Liver (tissue), 9 donors: Measurements from ENCODE around the gene LRRC7. TPM values are rescaled to one million over a fixed set of nuclear protein-coding genes. Genes with fewer than 3 reads are reported as not detected.

ENCODE experiments used
- DNase-seq: peaks from one replicate; pipeline ENCODE4 v3.0.0-alpha.2; 2017; ENCODE audit warnings: low spot score
- H3K27ac ChIP-seq, 2 donors: one replicate each; pipeline ENCODE4 v1.7.0; 2013; ENCODE audit warnings: inconsistent platforms in 2 of 2, low read length in 2 of 2, control low read depth in 1 of 2, low read depth in 1 of 2, mild to moderate bottlenecking in 1 of 2
- H3K27me3 ChIP-seq, 4 donors: one replicate each; pipeline versions ENCODE4 v1.6.1 to v1.7.0; 2013; ENCODE audit warnings: low read length in 3 of 4, inconsistent platforms in 1 of 4, mild to moderate bottlenecking in 1 of 4, moderate library complexity in 1 of 4; ENCODE audit not compliant: control insufficient read depth in 4 of 4, insufficient read depth in 4 of 4
- H3K36me3 ChIP-seq, 4 donors: one replicate each; pipeline versions ENCODE4 v1.6.1 to v1.7.0; 2013; ENCODE audit warnings: low read length in 3 of 4, mild to moderate bottlenecking in 3 of 4, low read depth in 1 of 4, moderate library complexity in 1 of 4; ENCODE audit not compliant: control insufficient read depth in 4 of 4, insufficient read depth in 3 of 4
- H3K4me1 ChIP-seq, 4 donors: one replicate each; pipeline versions ENCODE4 v1.6.1 to v1.7.0; 2013; ENCODE audit warnings: low read length in 3 of 4, mild to moderate bottlenecking in 3 of 4, moderate library complexity in 1 of 4; ENCODE audit not compliant: control insufficient read depth in 4 of 4, insufficient read depth in 4 of 4
- H3K4me3 ChIP-seq, 3 donors: one replicate each; pipeline versions ENCODE4 v1.6.1 to v1.7.0; 2013; ENCODE audit warnings: low read length in 3 of 3, control low read depth in 1 of 3, low read depth in 1 of 3, mild to moderate bottlenecking in 1 of 3
- H3K9ac ChIP-seq, 2 donors: one replicate each; pipeline ENCODE4 v1.7.0; 2013; ENCODE audit warnings: low read length in 2 of 2, mild to moderate bottlenecking in 2 of 2, moderate library complexity in 2 of 2, control low read depth in 1 of 2, low read depth in 1 of 2
- H3K9me3 ChIP-seq, 4 donors: one replicate each; pipeline versions ENCODE4 v1.6.1 to v1.7.0; 2013; ENCODE audit warnings: low read length in 3 of 4; ENCODE audit not compliant: control insufficient read depth in 4 of 4
- ATF3 ChIP-seq: IDR thresholded peaks from 2 replicates; pipeline ENCODE4 v1.6.1; 2016; ENCODE audit warnings: antibody characterized with exemption
- CTCF ChIP-seq: fragments of 150-350 bp; IDR thresholded peaks from 2 replicates; pipeline ENCODE4 v1.5.1; 2017; ENCODE audit warnings: improper control_type of control experiment, low read depth, low read length; ENCODE audit not compliant: missing input control
- EGR1 ChIP-seq, 2 donors: IDR thresholded peaks; 2 replicates each; pipeline ENCODE4 v1.6.1; 2016 to 2018; ENCODE audit warnings: antibody characterized with exemption in 2 of 2, low read depth in 2 of 2
- FOXA1 ChIP-seq: IDR thresholded peaks from 2 replicates; pipeline ENCODE4 v1.6.1; 2016; ENCODE audit warnings: antibody characterized with exemption
- FOXA2 ChIP-seq: IDR thresholded peaks from 2 replicates; pipeline ENCODE4 v1.6.1; 2016; ENCODE audit warnings: antibody characterized with exemption
- GABPA ChIP-seq, 2 donors: IDR thresholded peaks in 1 of 2; conservative IDR thresholded peaks in 1 of 2; 2 replicates each; pipeline ENCODE4 v1.6.1; 2016; ENCODE audit warnings: antibody characterized with exemption in 2 of 2, mild to moderate bottlenecking in 1 of 2, moderate library complexity in 1 of 2
- HNF4A ChIP-seq, 2 donors: conservative IDR thresholded peaks; 2 replicates each; pipeline ENCODE4 v1.6.1; 2016; ENCODE audit warnings: antibody characterized with exemption in 2 of 2, mild to moderate bottlenecking in 2 of 2
- HNF4G ChIP-seq: IDR thresholded peaks from 2 replicates; pipeline ENCODE4 v1.6.1; 2016; ENCODE audit warnings: antibody characterized with exemption
- JUND ChIP-seq, 2 donors: IDR thresholded peaks; 2 replicates each; pipeline ENCODE4 v1.6.1; 2016; ENCODE audit warnings: antibody characterized with exemption in 2 of 2
- NR2F2 ChIP-seq: IDR thresholded peaks from 2 replicates; pipeline ENCODE4 v1.6.1; 2016; ENCODE audit warnings: antibody characterized with exemption
- RAD21 ChIP-seq, 2 donors: IDR thresholded peaks; 2 replicates each; pipeline ENCODE4 v1.6.1; 2016; ENCODE audit warnings: antibody characterized with exemption in 2 of 2, mild to moderate bottlenecking in 2 of 2
- REST ChIP-seq: IDR thresholded peaks from 2 replicates; pipeline ENCODE4 v1.6.1; 2016; ENCODE audit warnings: antibody characterized with exemption, mild to moderate bottlenecking
- SP1 ChIP-seq: IDR thresholded peaks from 2 replicates; pipeline ENCODE4 v1.6.1; 2018; ENCODE audit warnings: antibody characterized with exemption, mild to moderate bottlenecking
- TAF1 ChIP-seq: conservative IDR thresholded peaks from 2 replicates; pipeline ENCODE4 v1.6.1; 2016; ENCODE audit warnings: antibody characterized with exemption, mild to moderate bottlenecking
- YY1 ChIP-seq: IDR thresholded peaks from 2 replicates; pipeline ENCODE4 v1.6.1; 2016; ENCODE audit warnings: antibody characterized with exemption, mild to moderate bottlenecking
- ZBTB33 ChIP-seq: IDR thresholded peaks from 2 replicates; pipeline ENCODE4 v1.6.1; 2016; ENCODE audit warnings: antibody characterized with exemption
- WGBS: extraction: QIAGEN DNeasy Blood & Tissue Kit; methylation state at CpG from one replicate; pipeline ENCODE4 v1.1.7; 2013; 5-methylcytosine and 5-hydroxymethylcytosine counted together
- polyA plus RNA-seq, 2 donors: library from polyadenylated mRNA; stranded (reverse) in 1 of 2; unstranded in 1 of 2; fragments of 200-250 nt in 1 of 2; fragments of >200 nt in 1 of 2; fragmentation: Nextera tagmentation in 1 of 2; extraction: Ambion mirVana in 1 of 2; gene quantifications; one replicate each; pipeline versions ENCODE4 v1.2.1 to v1.2.3, GENCODE V29; 2013 to 2015
- total RNA-seq, 2 donors: library from RNA; depleted of rRNA; stranded (reverse); fragments of >200 nt; gene quantifications; one replicate each; pipeline ENCODE4 v1.2.3, GENCODE V29; 2014
- donor health status: healthy.
- donor health status: healthy.
- donor health status: healthy.
- donor health status: healthy.
- donor health status: healthy.

Gene LRRC7
- total and polyA plus RNA-seq, 4 donors = 0.08 to 1.1 (median 0.67) TPM

GRCh38 chr1:70134148-70134547 lies 566.4 kb downstream of the LRRC7 start (continued):
- TF ChIP-seq ZBTB33 (no peak), TAF1 (no peak), EGR1 (IDR thresholded peaks at IDR 0.05; ENCODE audit: low read depth in 2 of 2) (no peak), YY1 (no peak), NR2F2 (no peak), RAD21 (IDR thresholded peaks at IDR 0.05) (no peak)

- no peak overlapping the region for H3K27ac ChIP-seq
- TF ChIP-seq NR2F2 (no peak), FOXA1 (no peak), ATF3 (no peak), GABPA (IDR thresholded peaks at IDR 0.05 in 1 of 2, conservative IDR thresholded peaks at IDR 0.05 in 1 of 2) (no peak), HNF4A (conservative IDR thresholded peaks at IDR 0.05) (no peak), YY1 (no peak), FOXA2 (no peak), REST (no peak), HNF4G (no peak), TAF1 (no peak)
- H3K27me3 ChIP-seq = no peaks in the 10 kb centered on the region
- no peak overlapping the region for H3K4me3 ChIP-seq
- H3K9ac ChIP-seq = no peak overlapping the region
- H3K4me1 ChIP-seq = no peaks in the 10 kb centered on the region
- peaks cover 0 to 7% (median 2%) of the 10 kb centered on the region in 4 donors for H3K36me3 ChIP-seq
- no peak for DNase-seq
- H3K9me3 ChIP-seq = no peaks in the 10 kb centered on the region
Observed at GRCh38 chr1:70140343-70140742, 572.6 kb downstream of the LRRC7 start.

- WGBS = 81% methylated on average over 3 of the region's 3 CpGs
- no peak overlapping the region for H3K4me3 ChIP-seq
- H3K9me3 ChIP-seq = no peaks in the 10 kb centered on the region
- H3K36me3 ChIP-seq = peaks cover 0 to 11% (median 2%) of the 10 kb centered on the region in 4 donors
- no peaks in the 10 kb centered on the region for H3K4me1 ChIP-seq
- no peak overlapping the region for H3K27ac ChIP-seq
- no peak overlapping the region for H3K9ac ChIP-seq
- H3K27me3 ChIP-seq = no peaks in the 10 kb centered on the region
- TF ChIP-seq ATF3 = no peak
- no peak for TF ChIP-seq NR2F2
- no peak for TF ChIP-seq SP1
- no peak for TF ChIP-seq FOXA2
- TF ChIP-seq YY1 = no peak
- TF ChIP-seq CTCF = no peak
- TF ChIP-seq JUND (IDR thresholded peaks at IDR 0.05) = no peak
- DNase-seq = no peak
Observed at GRCh38 chr1:70140894-70141293, 573.2 kb downstream of the LRRC7 start.
